Stomach (tissue), 4 donors: Measurements from ENCODE around the gene FBXW7.

ENCODE experiments used
- CTCF ChIP-seq, 7 experiments: fragments of 450-650 bp in 4 of 7; fragments of 200-600 bp in 3 of 7; sonication (generic) in 3 of 7; IDR thresholded peaks; one replicate each; pipeline ENCODE4 v1.5.1; 2016 to 2019; ENCODE audit warnings: antibody characterized with exemption in 7 of 7, control low read depth in 2 of 7, mild to moderate bottlenecking in 1 of 7
- EP300 ChIP-seq: sonication (generic); formaldehyde crosslinking; IDR thresholded peaks from one replicate; pipeline ENCODE4 v1.6.1; 2017; ENCODE audit warnings: antibody characterized with exemption
- POLR2A ChIP-seq, 4 donors: fragments of 450-650 bp; IDR thresholded peaks; one replicate each; pipeline ENCODE4 v1.6.1; 2016; ENCODE audit warnings: antibody characterized with exemption in 4 of 4, control low read depth in 2 of 4, mild to moderate bottlenecking in 1 of 4, moderate library complexity in 1 of 4

GRCh38 chr4:152448038-152448707, 87.7 kb downstream of the FBXW7 start:
- TF ChIP-seq POLR2A (IDR thresholded peaks at IDR 0.05): no peak
- TF ChIP-seq CTCF (IDR thresholded peaks at IDR 0.05): no peak
- TF ChIP-seq EP300: no peak
